Activated CD8-positive, alpha-beta memory T cell treated with anti-CD3 and anti-CD28 coated beads, Interleukin-2, amount 50 U/mL, for 4 hours (primary cell): ENCODE data around the gene DGKD.
"Not testable (repeated sequence)": the region's sequence is repeated elsewhere in the genome, so short reads cannot be mapped to it uniquely, and the experiment has no call there.

Experiments
- DNase-seq: peaks from one replicate; pipeline ENCODE4 v3.0.0-alpha.2; 2020

The DGKD gene, protein sequence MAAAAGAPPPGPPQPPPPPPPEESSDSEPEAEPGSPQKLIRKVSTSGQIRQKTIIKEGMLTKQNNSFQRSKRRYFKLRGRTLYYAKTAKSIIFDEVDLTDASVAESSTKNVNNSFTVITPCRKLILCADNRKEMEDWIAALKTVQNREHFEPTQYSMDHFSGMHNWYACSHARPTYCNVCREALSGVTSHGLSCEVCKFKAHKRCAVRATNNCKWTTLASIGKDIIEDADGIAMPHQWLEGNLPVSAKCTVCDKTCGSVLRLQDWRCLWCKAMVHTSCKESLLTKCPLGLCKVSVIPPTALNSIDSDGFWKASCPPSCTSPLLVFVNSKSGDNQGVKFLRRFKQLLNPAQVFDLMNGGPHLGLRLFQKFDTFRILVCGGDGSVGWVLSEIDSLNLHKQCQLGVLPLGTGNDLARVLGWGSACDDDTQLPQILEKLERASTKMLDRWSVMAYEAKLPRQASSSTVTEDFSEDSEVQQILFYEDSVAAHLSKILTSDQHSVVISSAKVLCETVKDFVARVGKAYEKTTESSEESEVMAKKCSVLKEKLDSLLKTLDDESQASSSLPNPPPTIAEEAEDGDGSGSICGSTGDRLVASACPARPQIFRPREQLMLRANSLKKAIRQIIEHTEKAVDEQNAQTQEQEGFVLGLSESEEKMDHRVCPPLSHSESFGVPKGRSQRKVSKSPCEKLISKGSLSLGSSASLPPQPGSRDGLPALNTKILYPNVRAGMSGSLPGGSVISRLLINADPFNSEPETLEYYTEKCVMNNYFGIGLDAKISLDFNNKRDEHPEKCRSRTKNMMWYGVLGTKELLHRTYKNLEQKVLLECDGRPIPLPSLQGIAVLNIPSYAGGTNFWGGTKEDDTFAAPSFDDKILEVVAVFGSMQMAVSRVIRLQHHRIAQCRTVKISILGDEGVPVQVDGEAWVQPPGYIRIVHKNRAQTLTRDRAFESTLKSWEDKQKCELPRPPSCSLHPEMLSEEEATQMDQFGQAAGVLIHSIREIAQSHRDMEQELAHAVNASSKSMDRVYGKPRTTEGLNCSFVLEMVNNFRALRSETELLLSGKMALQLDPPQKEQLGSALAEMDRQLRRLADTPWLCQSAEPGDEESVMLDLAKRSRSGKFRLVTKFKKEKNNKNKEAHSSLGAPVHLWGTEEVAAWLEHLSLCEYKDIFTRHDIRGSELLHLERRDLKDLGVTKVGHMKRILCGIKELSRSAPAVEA

GRCh38 chr2:233353769-233354499 is at the start of gene DGKD:
Gene DGKD (plus strand): TSS chr2:233354494. CDS start chr2:233354519, 25 bp downstream.
- DNase-seq, result peak; percentile 75

- DNase-seq, result no peak
Measured at GRCh38 chr2:233307565-233307964, 46.7 kb upstream of the DGKD start, which contains the start of gene SAG. Gene SAG (plus strand): TSS chr2:233307816. CDS start chr2:233309190, 1,374 bp downstream.

GRCh38 chr2:233311241-233311926 is 42.9 kb upstream of the DGKD start:
- DNase-seq, result no peak

GRCh38 chr2:233312874-233313273 is 41.4 kb upstream of the DGKD start:
- no peak for DNase-seq

GRCh38 chr2:233314180-233314925 is 39.9 kb upstream of the DGKD start:
- no peak for DNase-seq

GRCh38 chr2:233317196-233317943 is 36.9 kb upstream of the DGKD start:
- DNase-seq, result no peak

DNA sequence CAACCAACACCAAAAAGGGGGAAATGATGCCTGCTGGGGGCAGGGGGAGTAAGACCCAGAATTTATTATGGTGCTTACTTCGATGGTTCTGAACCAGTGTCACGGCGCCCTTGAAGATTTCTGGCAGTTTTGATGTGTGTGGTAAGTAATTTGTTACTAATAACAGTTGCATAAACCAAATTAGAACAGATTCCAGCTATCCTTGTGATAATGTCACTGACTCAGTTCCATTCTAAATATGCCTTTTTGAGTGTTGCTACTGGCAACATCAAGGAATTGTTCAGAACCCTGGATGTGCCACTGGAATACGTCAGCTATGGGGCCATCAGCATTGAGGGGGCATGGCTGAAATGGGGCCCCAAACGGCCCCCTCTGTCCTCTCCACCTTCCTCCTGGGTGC is 35.0 kb upstream of the DGKD start:
- DNase-seq, result no peak

DNA sequence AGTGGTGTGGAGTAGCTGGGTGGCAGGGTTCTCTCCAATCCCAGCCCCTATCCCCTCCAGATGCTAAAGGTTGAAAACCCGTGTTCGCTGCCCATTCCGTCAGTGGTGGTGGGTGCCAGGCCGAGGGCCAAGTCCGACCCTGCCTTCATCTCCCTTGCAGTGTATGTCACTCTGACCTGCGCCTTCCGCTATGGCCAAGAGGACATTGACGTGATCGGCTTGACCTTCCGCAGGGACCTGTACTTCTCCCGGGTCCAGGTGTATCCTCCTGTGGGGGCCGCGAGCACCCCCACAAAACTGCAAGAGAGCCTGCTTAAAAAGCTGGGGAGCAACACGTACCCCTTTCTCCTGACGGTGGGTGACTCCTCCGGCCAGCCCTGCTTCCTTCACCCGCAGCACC is 33.8 kb upstream of the DGKD start:
- DNase-seq, result no peak

DNA sequence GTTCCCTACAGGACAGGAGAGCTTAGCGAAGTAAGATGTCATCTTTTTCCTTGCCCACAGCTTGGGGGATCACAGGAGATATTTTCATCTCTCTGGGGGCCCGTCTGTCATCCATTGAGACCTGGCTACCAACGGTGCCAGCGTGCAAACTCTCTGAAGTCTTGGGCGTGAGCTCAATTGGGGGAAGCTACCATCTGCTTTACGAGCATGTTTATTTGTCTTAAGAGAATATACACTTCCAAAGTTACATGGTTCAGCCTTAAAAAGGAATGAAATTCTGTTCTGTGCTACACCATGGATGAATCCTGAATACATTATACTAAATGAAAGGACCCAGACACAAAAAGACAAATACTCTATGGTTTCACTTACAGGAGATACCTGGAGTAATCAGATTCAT is 33.1 kb upstream of the DGKD start:
- DNase-seq, result no peak

GRCh38 chr2:233323851-233324250 is 30.4 kb upstream of the DGKD start:
- no peak for DNase-seq

GRCh38 chr2:233325256-233325655 is 29.0 kb upstream of the DGKD start:
- DNase-seq, result no peak

DNA sequence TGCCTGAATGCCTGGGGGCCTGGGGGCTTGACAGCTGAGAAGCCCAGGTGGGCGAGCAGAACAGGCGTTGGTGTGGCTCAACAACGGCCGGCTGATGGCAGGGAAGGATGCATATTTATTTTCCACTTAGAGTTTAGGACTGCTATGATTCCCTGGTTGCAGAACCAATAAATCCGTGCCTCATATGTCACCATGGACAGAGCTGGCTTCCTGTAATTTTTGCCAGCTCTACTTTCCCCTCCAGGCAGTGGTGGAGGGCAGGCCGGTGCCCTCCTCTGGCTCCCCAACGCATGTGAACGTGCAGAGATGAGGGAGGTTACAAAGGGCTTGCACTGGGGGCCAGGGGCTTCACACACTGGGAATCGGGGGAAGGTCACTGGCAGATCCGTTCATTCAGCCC is 28.5 kb upstream of the DGKD start:
- DNase-seq, result no peak

- DNase-seq, result no peak
Measured at GRCh38 chr2:233326500-233326899, 27.8 kb upstream of the DGKD start.

DNA sequence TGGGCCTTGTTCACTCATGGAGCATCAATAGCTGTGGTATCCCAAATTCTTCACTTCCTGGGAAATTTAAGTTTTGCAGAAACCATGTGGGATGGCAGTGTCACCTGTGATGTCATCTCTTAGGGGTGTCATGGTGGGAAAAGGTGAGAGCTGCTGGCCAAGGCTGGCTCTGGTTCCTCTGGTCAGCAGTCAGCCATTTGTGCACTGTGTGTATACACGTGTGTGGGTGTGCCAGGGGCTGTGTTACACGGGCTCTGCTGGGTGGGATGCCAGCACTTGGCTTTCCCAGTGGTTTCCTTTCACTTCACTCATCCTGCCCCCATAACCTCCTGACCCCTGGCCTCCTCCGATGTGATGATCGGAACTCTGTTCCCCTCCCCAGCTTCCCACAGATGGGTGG is 25.4 kb upstream of the DGKD start:
- DNase-seq, result no peak

GRCh38 chr2:233329489-233330135 is 24.7 kb upstream of the DGKD start:
- no peak for DNase-seq

- peak; percentile 66 for DNase-seq
Measured at GRCh38 chr2:233331536-233331935, 22.8 kb upstream of the DGKD start.

GRCh38 chr2:233332125-233332524 is 22.2 kb upstream of the DGKD start:
- DNase-seq, result no peak

- DNase-seq, result no peak
Measured at GRCh38 chr2:233334915-233335314, 19.4 kb upstream of the DGKD start.

GRCh38 chr2:233336091-233336490 is 18.2 kb upstream of the DGKD start:
- not testable (repeated sequence) for DNase-seq

DNA sequence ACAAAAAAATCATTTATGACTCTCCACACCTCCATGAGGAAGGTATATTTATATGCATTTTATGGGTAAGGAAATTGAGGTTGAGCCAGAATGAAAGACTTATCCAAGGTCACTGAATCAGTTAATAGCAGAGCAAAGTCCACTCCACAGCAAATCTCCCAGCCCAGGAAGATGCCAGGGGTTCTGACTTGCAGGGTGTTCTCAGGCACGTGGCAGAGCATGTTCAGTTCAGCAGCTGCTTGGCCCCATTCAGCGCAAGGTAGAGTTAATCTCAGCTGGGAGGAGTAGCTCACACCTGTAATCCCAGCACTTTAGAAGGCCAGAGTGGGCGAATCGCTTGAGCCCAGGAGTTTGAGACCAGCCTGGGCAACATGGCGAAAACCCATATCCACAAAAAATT is 17.8 kb upstream of the DGKD start:
- DNase-seq, result no peak
